NCI-H2029 treated with DMSO at 0.1 percent for 48 hours (cell line): Measurements from ENCODE around the gene SOCS3.

Experiments used
- DNase-seq: peaks from one replicate; lab custom pipeline; 2025; lab: John Stamatoyannopoulos, UW

Gene SOCS3

DNA sequence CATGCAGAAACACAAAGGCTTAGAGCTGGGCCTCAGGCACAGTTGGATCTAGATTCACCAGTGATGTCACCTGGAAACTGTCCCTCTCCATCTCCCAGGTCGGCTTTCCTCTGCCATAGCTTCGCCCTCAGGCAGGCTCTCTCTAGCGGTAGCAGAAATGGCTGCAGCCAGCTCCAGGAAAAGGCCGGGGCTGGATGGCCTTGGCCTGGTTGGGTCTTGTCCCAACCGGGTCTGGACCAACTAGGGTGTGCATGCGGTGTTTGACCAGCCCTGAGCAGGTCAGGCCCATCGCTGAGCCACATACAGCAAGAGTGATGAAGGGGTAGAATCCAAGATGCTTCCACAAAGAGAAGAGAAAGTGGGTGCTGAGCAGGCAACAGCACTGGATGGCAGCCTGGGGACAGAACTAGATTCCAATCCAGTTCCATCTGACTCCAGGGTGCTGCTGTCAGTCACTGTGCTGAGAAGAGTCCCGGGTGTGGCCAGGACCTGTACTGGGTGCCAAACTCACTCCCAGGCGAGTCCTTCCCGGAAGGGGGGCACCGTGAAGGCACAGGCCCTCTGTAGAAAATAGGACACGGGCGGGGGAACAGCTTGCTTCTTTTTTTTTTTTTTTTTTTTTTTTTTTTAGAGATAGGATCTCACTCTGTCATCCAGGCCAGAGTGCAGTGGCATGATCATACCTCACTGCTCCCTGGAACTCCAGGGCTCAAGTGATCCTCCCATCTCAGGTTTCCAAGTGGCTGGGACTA, 51.8 kb downstream of the SOCS3 start:
- no peak for DNase-seq

- no peak for DNase-seq
Measured at GRCh38 chr17:78306913-78307312, 53.0 kb downstream of the SOCS3 start.
